IPS DF 4.7 (cell line): ENCODE results near the gene PRPF40A.
"Not testable (repeated sequence)": the region's sequence is repeated elsewhere in the genome, so short reads cannot be mapped to it uniquely, and the experiment has no call there.

ENCODE experiments used
- DNase-seq: peaks from one replicate; pipeline ENCODE4 v3.0.0-alpha.2; 2013; ENCODE audit warnings: low spot score; ENCODE audit errors: extremely low read depth

The PRPF40A gene

GRCh38 chr2:152717228-152718075, at the start of gene PRPF40A:
Gene PRPF40A, minus strand, starts transcription at chr2:152717461. Its CDS starts 22 bp downstream, at chr2:152717439.
- DNase-seq: peak; percentile 83

- DNase-seq: no peak
These were observed 49.7 kb upstream of the PRPF40A start for GRCh38 chr2:152766928-152767327.

GRCh38 chr2:152763651-152764050, 46.4 kb upstream of the PRPF40A start:
- DNase-seq: no peak

- not testable (repeated sequence) for DNase-seq
These were observed 45.9 kb upstream of the PRPF40A start for GRCh38 chr2:152763208-152763607.

GRCh38 chr2:152762202-152762601, 44.9 kb upstream of the PRPF40A start:
- no peak for DNase-seq

GRCh38 chr2:152761214-152761613, 44.0 kb upstream of the PRPF40A start:
- no peak for DNase-seq

- no peak for DNase-seq
These were observed 42.2 kb upstream of the PRPF40A start for GRCh38 chr2:152759290-152760072.

- peak; percentile 49 for DNase-seq
These were observed 37.8 kb upstream of the PRPF40A start for GRCh38 chr2:152755029-152755428.

GRCh38 chr2:152747751-152748150, 30.5 kb upstream of the PRPF40A start:
- not testable (repeated sequence) for DNase-seq

- no peak for DNase-seq
These were observed 25.7 kb upstream of the PRPF40A start for GRCh38 chr2:152743002-152743401.

GRCh38 chr2:152740743-152741328, 23.6 kb upstream of the PRPF40A start:
- no peak for DNase-seq

GRCh38 chr2:152739705-152740104, 22.4 kb upstream of the PRPF40A start:
- DNase-seq: not testable (repeated sequence)

GRCh38 chr2:152738438-152738837, 21.2 kb upstream of the PRPF40A start:
- no peak for DNase-seq

GRCh38 chr2:152737509-152737908, 20.2 kb upstream of the PRPF40A start:
- DNase-seq: not testable (repeated sequence)

- no peak for DNase-seq
These were observed 13.5 kb upstream of the PRPF40A start for GRCh38 chr2:152730591-152731333.

- no peak for DNase-seq
These were observed 12.6 kb upstream of the PRPF40A start for GRCh38 chr2:152729844-152730243.

- no peak for DNase-seq
These were observed 6.7 kb upstream of the PRPF40A start for GRCh38 chr2:152723918-152724317.

GRCh38 chr2:152722639-152723038, 5.4 kb upstream of the PRPF40A start:
- DNase-seq: not testable (repeated sequence)

- no peak for DNase-seq
These were observed 3.5 kb upstream of the PRPF40A start for GRCh38 chr2:152720794-152721193.

- no peak for DNase-seq
These were observed 1.8 kb upstream of the PRPF40A start for GRCh38 chr2:152718909-152719645.
